Activated T-cell treated with anti-CD3 and anti-CD28 coated beads, Interleukin-2, amount 50 U/mL, for 72 hours (primary cell): Measurements from ENCODE around the gene DPF3. TPM values are rescaled to one million over a fixed set of nuclear protein-coding genes. Genes with fewer than 3 reads are reported as not detected.
"Not testable (repeated sequence)": the region's sequence is repeated elsewhere in the genome, so short reads cannot be mapped to it uniquely, and the experiment has no call there.

ENCODE experiments used
- ATAC-seq, 2 donors: fragments of 150-1000 bp; cut with Tn5 transposase; replicated peaks in 1 of 2; 2 replicates each; pipeline ENCODE4 v1.10.0; 2021; ENCODE audit warnings: moderate library complexity in 2 of 2, mild to moderate bottlenecking in 1 of 2
- DNase-seq, 2 donors: peaks; one replicate each; pipeline ENCODE4 v3.0.0; 2021 to 2022; ENCODE audit warnings: mixed read lengths in 1 of 2
- H3K27ac Mint-ChIP-seq: one replicate; pipeline ENCODE4 v1.8.0; 2022; ENCODE audit warnings: mild to moderate bottlenecking, moderate library complexity, mixed read lengths
- H3K27me3 Mint-ChIP-seq: one replicate; pipeline ENCODE4 v1.8.0; 2022; ENCODE audit warnings: low read depth, mixed read lengths
- H3K36me3 Mint-ChIP-seq, 2 donors: one replicate each; pipeline ENCODE4 v1.8.0; 2022; ENCODE audit warnings: mixed read lengths in 2 of 2, mild to moderate bottlenecking in 1 of 2; ENCODE audit not compliant: insufficient read depth in 2 of 2
- H3K4me1 Mint-ChIP-seq: one replicate; pipeline ENCODE4 v1.8.0; 2022; ENCODE audit warnings: low read depth, mixed read lengths
- H3K4me3 Mint-ChIP-seq, 2 donors: one replicate each; pipeline ENCODE4 v1.8.0; 2022; ENCODE audit warnings: mild to moderate bottlenecking in 2 of 2, mixed read lengths in 2 of 2, moderate library complexity in 2 of 2
- H3K9me3 Mint-ChIP-seq, 2 donors: one replicate each; pipeline ENCODE4 v1.8.0; 2022; ENCODE audit warnings: mixed read lengths in 2 of 2
- total RNA-seq, 2 donors: library from RNA; stranded (reverse); gene quantifications; one replicate each; pipeline ENCODE4 v1.2.3, GENCODE V29; 2022

The DPF3 gene
- total RNA-seq, 2 donors from 2014 or later: 0.23 to 0.62 TPM

DNA sequence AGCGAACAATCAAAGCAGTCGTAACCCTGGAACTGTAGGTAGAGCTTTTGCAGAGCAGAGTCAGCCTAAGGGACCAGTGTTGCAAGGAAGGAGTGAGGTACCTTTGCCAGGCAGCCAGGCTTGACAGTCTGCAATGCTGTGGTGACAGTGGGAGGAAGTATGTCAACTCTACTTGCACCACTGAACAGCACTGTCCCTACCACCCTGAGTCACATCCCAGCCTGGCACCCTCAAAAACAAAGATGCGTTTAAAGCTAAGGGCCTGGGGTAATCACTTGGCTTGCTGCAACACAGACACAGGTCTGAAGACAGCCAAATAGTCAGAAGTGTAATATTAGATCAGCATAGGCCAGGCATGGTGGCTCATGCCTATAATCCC is 141.9 kb downstream of the DPF3 start:
- H3K36me3 Mint-ChIP-seq: peaks cover 4% of the 10 kb centered on the region in 2 donors
- H3K27me3 Mint-ChIP-seq: no peaks in the 10 kb centered on the region
- H3K4me1 Mint-ChIP-seq: no peaks in the 10 kb centered on the region
- H3K9me3 Mint-ChIP-seq: peaks cover 5 to 10% of the 10 kb centered on the region in 2 donors
- ATAC-seq: no peak
- no peak overlapping the region for H3K27ac Mint-ChIP-seq
- H3K4me3 Mint-ChIP-seq: no peak overlapping the region
- no peak for DNase-seq

DNA sequence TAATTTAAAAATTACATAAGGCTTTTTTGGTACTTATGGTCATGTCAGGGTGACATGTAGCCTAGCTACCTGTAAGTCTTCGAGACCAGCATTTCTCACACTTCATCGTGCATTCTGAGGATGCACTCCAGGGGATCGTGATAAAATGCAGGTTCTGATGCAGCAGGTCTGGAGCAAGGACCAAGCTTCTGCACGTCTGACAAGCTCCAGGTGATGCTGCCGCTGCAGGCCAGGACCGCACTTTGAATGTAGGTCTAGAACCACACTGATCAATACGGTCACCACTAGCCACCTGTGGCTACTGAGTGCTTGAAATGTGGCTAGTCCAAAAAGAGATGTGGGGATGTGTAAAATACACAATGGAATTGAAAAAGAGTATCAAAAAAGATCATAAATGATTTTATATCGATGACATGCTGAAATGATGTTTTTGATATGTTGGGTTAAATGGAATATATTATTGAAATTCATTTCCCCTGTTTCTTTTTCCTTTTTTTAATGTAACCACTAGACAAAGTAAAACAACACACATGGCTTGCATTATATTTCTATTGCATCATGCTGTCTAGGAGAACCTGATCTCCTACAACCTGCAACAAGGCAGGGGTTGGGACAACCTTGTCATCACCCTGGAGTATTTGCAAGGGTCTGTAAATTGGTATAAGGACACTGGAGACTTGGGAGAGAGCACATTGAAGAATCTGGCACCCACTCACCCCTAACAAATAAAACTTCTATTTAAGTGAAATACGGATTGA is 142.4 kb downstream of the DPF3 start:
- no peak for ATAC-seq
- Mint-ChIP-seq H3K27me3 (no peaks in the 10 kb centered on the region), H3K27ac (no peak overlapping the region), H3K4me3 (no peak overlapping the region), H3K36me3 (peaks cover 2 to 4% of the 10 kb centered on the region in 2 donors), H3K9me3 (peaks cover 5 to 10% of the 10 kb centered on the region in 2 donors), H3K4me1 (no peaks in the 10 kb centered on the region)
- DNase-seq: no peak

DNA sequence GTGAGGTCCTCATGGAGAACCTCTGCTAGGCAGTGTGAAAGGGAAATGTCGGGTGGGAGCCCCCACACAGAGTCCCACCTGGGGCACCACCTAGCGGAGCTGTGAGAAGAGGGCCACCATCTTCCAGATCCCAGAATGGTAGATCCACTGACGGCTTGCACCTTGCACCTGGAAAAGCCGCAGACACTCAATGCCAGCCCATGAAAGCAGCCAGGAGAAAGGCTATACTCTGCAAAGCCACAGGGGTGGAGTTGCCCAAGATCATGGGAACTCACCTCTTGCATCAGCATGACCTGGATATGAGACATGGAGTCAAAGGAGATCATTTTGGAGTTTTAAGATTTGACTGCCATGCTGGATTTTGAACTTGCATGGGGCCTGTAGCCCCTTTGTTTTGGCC is 145.0 kb downstream of the DPF3 start:
- not testable (repeated sequence) for H3K36me3 Mint-ChIP-seq, H3K4me3 Mint-ChIP-seq, H3K27me3 Mint-ChIP-seq, ATAC-seq, H3K4me1 Mint-ChIP-seq, H3K9me3 Mint-ChIP-seq, DNase-seq, H3K27ac Mint-ChIP-seq

DNA sequence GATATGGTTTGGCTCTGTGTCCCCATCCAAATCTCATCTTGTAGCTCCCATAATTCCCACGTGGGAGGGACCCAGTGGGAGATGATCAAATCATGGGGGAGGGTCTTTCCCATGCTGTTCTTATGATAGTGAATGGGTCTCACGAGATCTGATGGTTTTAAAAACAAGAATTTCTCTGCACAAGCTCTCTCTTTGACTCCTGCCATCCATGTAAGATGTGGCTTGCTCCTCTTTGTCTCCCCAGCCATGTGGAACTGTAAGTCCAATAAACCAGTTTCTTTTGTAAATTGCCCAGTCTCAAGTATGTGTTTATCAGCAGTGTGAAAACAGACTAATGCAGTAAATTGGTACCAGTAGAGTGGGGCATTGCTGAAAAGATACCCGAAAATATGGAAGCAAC is 146.2 kb downstream of the DPF3 start:
- DNase-seq (no peak), ATAC-seq (no peak)
- Mint-ChIP-seq H3K27ac (no peak overlapping the region), H3K36me3 (peaks cover 2 to 4% of the 10 kb centered on the region in 2 donors), H3K27me3 (no peaks in the 10 kb centered on the region), H3K4me1 (no peaks in the 10 kb centered on the region), H3K4me3 (no peak overlapping the region), H3K9me3 (peaks cover 5 to 6% of the 10 kb centered on the region in 2 donors)

DNA sequence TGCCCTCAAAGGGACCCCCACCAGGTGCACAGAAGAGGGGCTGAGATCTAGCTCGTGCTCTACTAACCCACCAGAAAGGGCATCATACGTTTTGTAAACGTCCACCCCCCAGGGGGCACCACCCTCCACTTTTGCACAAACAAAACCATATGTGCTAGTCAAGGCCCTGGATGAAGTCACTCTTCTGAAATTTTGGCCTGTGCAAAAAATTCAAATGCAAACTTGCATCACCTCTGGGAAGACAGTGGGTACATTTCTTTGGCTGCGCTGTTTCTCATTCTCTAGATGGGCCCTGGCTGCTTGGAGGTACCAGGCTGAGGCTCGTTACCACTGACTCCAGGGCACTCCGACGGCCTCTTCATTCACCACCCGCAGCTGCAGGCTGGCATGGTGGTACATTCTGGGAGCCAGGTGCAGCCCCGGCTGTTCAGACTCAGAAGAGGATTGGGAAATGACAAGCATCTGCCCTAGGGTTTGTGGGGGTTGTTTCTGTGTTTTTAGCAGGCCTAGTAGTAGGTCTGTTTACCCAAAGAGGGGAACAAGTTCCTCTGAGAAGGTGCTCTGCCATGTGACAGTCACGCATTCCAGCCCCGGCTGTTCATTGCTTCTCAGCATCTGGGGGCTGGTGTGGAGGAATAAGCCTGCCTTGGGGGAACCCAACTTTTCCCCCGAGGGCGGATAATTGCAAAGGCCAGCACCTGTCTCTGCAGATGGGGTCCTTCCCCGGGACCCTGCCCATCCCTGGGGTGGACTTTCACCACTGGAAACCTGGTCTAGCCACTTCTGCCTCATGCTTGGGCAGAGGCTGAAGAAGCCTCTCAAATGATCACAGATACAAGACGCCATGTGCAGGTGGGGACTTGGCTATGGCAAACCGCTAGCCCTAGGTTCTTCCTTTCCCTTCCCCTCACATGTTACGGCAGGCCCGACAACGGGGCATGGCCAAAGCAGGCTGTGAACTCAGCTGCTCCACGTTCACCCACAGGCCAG is 147.6 kb downstream of the DPF3 start:
- Mint-ChIP-seq H3K4me3 (no peak overlapping the region), H3K27ac (no peak overlapping the region), H3K4me1 (no peaks in the 10 kb centered on the region), H3K9me3 (peaks cover 5 to 6% of the 10 kb centered on the region in 2 donors), H3K36me3 (peaks cover 2 to 4% of the 10 kb centered on the region in 2 donors), H3K27me3 (no peaks in the 10 kb centered on the region)
- DNase-seq (no peak), ATAC-seq (no peak)

DNA sequence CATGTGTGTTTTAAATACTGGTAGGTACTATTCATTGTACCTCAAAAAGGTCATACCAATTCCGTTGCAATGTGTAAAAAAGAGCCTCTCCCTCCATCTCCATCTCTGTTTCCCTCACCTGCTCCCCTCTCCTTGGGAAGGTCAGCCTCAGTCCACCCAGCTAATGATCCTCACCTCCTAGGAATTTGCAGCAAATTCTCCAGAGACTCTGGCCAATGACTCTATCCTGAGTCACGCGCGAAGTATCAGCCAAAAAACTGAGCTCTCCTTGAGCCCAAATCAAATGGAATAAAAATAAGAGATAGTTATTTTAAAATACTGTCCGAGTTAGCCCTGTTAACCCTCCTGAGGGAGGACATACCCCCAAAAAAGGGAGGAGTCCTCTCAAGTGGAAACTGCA is 148.4 kb downstream of the DPF3 start:
- Mint-ChIP-seq H3K27me3 (no peaks in the 10 kb centered on the region), H3K27ac (no peak overlapping the region), H3K4me3 (no peak overlapping the region), H3K36me3 (peaks cover 2 to 4% of the 10 kb centered on the region in 2 donors), H3K4me1 (no peaks in the 10 kb centered on the region), H3K9me3 (peaks cover 5 to 6% of the 10 kb centered on the region in 2 donors)
- ATAC-seq (no peak), DNase-seq (no peak)

DNA sequence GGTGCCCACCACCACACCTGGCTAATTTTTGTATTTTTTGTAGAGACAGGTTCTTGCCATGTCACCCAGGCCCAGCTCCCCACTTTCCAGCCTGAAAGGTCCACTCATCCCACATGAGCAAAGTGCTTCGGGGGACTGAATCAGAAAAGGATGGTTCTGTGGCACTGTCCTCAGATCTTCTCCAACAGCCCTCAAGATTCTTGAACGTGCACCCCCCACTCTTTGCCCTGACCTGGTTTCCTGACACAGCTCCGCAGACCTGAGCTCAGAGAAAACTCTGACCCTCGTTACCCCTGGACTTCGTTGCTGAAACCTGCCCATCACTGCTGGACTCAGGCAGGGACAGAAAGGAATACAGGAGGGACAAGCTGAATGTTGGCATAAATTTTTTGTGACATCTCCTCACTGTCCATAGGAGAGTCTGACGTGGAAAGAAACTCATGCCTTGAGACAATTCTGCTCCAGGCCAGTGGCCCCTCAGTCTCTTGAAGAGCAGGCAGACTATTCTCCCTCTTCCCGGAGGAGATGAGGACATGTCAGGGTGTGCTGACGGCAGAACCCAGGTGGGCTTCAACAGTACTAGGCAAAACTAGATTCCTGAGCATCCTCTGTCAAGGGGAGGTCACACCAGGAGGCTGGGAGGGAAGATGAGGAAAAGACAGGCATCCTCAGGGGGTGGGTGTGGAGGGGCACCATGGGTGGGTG is 149.3 kb downstream of the DPF3 start:
- Mint-ChIP-seq H3K4me1 (no peaks in the 10 kb centered on the region), H3K27ac (no peak overlapping the region), H3K9me3 (peaks cover 5 to 6% of the 10 kb centered on the region in 2 donors), H3K4me3 (no peak overlapping the region), H3K36me3 (peaks cover 2 to 4% of the 10 kb centered on the region in 2 donors), H3K27me3 (no peaks in the 10 kb centered on the region)
- ATAC-seq (no peak), DNase-seq (no peak)

DNA sequence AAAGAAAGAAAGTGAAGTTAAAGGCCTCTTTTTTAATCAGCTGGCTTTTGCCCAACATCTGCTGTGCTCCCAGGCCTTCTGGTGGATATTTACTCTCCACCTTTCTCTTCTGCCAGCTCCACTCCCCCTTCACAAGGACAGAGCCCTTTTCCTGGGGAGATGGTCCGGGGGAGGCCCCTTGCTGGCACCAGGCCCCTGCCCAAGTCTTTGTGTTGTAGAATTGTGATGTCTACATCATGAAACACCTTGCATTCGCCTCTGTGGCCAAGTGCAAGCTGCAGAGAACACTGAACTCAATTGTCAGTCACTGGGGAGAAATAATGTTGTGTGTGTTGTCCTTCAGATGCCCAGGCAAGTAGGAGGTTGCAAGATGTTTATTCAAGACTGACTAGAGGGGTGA is 150.3 kb downstream of the DPF3 start:
- Mint-ChIP-seq H3K27me3 (no peaks in the 10 kb centered on the region), H3K27ac (no peak overlapping the region), H3K4me3 (no peak overlapping the region), H3K36me3 (peaks cover 2 to 4% of the 10 kb centered on the region in 2 donors), H3K9me3 (peaks cover 5 to 6% of the 10 kb centered on the region in 2 donors), H3K4me1 (no peaks in the 10 kb centered on the region)
- ATAC-seq (no peak), DNase-seq (no peak)

DNA sequence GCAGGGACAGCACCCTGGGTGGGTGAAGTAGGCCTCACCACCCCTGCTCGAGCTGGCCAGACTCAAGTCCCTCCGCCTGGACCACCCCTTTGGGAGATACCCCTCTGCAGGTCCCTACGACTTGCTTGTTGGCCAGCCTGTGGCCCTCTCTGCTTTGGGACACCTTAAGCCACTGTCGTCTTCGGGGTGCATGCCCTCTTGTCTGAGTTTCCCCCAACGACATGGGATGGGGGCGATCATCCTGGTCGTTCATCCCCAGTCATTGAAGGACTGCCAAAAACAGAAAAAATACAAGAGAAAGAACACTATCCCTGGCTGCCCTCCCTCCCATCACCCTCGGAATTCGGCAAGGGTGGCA is 151.1 kb downstream of the DPF3 start:
- H3K27me3 Mint-ChIP-seq: no peaks in the 10 kb centered on the region
- no peak for DNase-seq
- no peaks in the 10 kb centered on the region for H3K4me1 Mint-ChIP-seq
- peaks cover 0 to 2% of the 10 kb centered on the region in 2 donors for H3K9me3 Mint-ChIP-seq
- H3K4me3 Mint-ChIP-seq: no peak overlapping the region
- ATAC-seq: no peak
- H3K36me3 Mint-ChIP-seq: no peaks in the 10 kb centered on the region
- H3K27ac Mint-ChIP-seq: no peak overlapping the region

DNA sequence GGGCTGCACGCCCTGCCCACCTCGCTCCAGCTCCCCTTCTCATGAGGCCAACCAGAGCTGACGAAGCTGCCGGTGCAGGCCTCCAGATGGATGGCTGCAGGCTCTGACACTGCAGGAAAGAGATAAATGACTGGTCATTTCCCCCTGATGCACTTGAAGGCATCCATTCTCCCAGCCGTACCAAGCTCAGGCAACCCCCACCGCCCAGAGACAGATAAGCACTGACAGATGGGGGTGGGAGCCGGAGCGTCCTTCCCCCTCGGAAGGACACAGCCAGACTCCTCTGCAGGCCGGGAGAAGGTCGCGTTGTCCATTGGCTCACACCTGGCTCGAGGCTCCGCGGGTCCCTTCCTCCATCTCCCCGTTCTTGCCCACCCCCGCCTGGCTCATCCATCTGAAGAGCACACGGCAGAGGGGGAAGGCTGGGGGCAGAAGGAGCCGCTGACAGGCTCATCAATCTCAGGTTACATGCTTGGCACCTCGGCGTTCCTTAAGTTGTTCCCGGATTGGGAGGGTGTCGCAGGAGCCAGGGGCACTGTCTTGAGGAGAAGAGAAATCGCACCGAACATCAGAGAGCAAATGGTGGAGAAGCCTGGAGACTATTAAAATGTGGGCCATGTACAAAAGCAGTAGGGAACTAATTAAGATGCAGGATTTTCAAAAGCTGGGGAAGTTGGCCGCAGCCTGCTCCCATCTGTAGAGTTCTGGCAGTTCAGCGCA is 151.6 kb downstream of the DPF3 start:
- no peak overlapping the region for H3K4me3 Mint-ChIP-seq
- no peak overlapping the region for H3K27ac Mint-ChIP-seq
- no peaks in the 10 kb centered on the region for H3K9me3 Mint-ChIP-seq
- DNase-seq: no peak
- H3K36me3 Mint-ChIP-seq: no peaks in the 10 kb centered on the region
- no peaks in the 10 kb centered on the region for H3K4me1 Mint-ChIP-seq
- no peaks in the 10 kb centered on the region for H3K27me3 Mint-ChIP-seq
- no peak for ATAC-seq

DNA sequence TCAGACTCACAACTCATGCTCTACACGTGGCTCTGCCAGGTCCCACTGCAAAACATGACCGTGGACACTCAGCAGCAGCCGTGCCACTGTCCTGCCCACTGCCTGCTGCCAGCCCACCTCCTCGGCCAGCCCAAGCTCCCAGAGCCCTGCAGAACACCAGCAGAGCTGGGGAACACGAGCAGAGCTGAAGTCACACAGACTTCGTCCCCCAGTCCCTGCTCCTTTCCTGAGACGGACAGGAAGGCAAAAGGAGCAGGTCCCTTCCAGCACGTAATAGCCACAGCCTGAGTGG is 152.1 kb downstream of the DPF3 start:
- H3K27me3 Mint-ChIP-seq: no peaks in the 10 kb centered on the region
- ATAC-seq (no peak), DNase-seq (no peak)
- H3K4me1 Mint-ChIP-seq: no peaks in the 10 kb centered on the region
- no peaks in the 10 kb centered on the region for H3K9me3 Mint-ChIP-seq
- H3K36me3 Mint-ChIP-seq: no peaks in the 10 kb centered on the region
- H3K4me3 Mint-ChIP-seq: no peak overlapping the region
- no peak overlapping the region for H3K27ac Mint-ChIP-seq

DNA sequence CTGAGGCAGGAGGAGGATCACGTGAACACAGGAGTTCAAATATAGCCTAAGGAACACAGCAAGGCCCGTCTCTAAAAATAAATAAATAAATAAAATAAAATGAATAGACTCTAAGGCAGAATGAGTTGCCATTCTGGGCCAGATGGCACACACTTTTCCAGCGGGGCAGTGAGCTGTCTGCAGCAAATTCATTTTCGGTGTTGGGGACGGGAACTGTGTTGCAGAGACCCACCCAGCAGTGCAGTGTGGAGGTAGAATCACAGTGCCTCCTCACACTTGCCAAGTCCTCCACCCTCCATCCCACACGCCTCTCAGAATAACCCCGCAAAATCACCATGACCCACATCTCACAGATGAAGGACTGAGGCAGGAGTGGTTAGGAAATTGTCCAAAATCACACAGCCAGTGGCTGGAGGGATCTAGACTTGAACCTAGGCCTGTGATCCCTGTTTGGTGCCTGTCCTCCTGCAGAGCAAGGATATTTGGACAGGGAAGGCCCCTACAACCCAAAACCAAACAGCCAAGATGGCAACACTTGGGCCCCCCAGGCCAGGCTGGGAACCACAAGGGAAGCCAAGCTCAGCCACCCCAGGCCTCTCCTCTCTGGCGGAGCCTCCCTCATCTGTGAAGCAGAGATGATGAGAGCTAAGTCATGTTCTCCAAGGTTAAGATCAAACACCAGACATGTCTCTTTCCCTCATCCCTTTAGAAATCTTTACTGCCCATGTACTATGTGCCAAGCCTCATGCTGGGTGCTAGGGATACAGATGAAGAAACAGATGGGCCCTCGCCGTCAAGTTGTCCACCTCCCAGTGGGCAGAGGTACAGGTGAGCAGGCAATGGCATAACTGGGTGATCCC is 152.7 kb downstream of the DPF3 start:
- no peaks in the 10 kb centered on the region for H3K4me1 Mint-ChIP-seq
- ATAC-seq (no peak), DNase-seq (no peak)
- H3K4me3 Mint-ChIP-seq: no peak overlapping the region
- no peaks in the 10 kb centered on the region for H3K36me3 Mint-ChIP-seq
- no peak overlapping the region for H3K27ac Mint-ChIP-seq
- H3K27me3 Mint-ChIP-seq: no peaks in the 10 kb centered on the region
- no peaks in the 10 kb centered on the region for H3K9me3 Mint-ChIP-seq
